Body of pancreas (tissue), 4 donors: ENCODE data around the gene TASL.

Source experiments
- POLR2A ChIP-seq, 3 donors: fragments of 450-650 bp; IDR thresholded peaks; one replicate each; pipeline ENCODE4 v1.6.1; 2016; ENCODE audit warnings: antibody characterized with exemption in 3 of 3, mild to moderate bottlenecking in 2 of 3
- TF ChIP-seq, protein P1 (sequence below), 7 experiments: fragments of 450-650 bp in 4 of 7; fragments of 200-600 bp in 3 of 7; sonication (generic) in 3 of 7; IDR thresholded peaks; one replicate each; pipeline ENCODE4 v1.5.1; 2016 to 2019; ENCODE audit warnings: antibody characterized with exemption in 7 of 7

DNA sequence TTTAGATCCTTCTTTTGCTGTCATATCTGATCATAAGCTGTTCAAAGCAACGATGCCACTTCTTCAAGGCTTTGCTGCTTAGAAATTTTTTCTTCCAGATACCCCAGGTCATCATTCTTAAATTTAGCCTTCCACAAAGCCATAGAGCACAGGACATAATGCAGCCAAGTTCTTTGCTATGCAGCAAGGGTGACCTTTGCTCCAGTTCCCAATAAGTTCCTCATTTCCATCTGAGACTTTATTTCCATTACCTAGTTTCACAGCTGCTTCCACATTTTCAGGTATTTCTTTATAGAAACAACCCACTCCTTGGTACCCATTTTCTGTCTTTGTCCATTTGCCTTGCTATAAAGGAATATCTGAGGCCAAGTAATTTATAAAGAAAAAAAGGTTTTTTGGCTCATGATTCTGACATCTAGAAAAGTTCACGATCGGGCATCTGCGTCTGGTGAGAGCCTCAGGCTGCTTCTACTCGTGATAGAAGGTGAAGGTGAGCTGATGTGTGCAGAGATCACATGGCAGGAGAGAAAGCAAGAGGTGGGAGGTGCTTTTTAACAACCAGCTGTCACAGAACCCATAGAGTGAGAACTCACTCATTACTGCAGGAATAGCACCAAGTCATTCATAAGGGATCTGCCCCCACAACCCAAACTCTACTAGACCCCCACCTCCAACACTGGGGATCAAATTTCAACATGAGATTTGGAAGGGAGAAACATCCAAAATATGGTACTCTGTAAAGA, 11.8 kb upstream of the TASL start:
- TF ChIP-seq, protein P1, sequence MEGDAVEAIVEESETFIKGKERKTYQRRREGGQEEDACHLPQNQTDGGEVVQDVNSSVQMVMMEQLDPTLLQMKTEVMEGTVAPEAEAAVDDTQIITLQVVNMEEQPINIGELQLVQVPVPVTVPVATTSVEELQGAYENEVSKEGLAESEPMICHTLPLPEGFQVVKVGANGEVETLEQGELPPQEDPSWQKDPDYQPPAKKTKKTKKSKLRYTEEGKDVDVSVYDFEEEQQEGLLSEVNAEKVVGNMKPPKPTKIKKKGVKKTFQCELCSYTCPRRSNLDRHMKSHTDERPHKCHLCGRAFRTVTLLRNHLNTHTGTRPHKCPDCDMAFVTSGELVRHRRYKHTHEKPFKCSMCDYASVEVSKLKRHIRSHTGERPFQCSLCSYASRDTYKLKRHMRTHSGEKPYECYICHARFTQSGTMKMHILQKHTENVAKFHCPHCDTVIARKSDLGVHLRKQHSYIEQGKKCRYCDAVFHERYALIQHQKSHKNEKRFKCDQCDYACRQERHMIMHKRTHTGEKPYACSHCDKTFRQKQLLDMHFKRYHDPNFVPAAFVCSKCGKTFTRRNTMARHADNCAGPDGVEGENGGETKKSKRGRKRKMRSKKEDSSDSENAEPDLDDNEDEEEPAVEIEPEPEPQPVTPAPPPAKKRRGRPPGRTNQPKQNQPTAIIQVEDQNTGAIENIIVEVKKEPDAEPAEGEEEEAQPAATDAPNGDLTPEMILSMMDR (IDR thresholded peaks at IDR 0.05), result no peak
- no peak for TF ChIP-seq POLR2A (IDR thresholded peaks at IDR 0.05)
